ENCODE results near the gene SCGB1D1.

The SCGB1D1 gene

GRCh38 chr11:62153617-62154016, 36.4 kb upstream of the SCGB1D1 start:
- TF ChIP-seq SP1 (IDR thresholded peaks at IDR 0.05) (no peak), ZNF384 (IDR thresholded peaks at IDR 0.05) (peak; percentile 51; the same call in 1 of the 2 replicates)
- ChIA-PET POLR2A (no interaction called here), CTCF (interaction anchor here (1.0 kb wide), 1 partner anchor 10 kb away, joined by 3 read pairs; no protein-coding TSS in a partner anchor)
- no peak for DNase-seq (ENCODE audit: extremely low spot score)

GRCh38 chr11:62157603-62158002, 32.4 kb upstream of the SCGB1D1 start:
- no peak for DNase-seq (ENCODE audit: extremely low spot score)
- TF ChIP-seq SUZ12 (IDR thresholded peaks at IDR 0.05) (no peak), FOXM1 (IDR thresholded peaks at IDR 0.05; ENCODE audit: borderline replicate concordance) (no peak), CTBP1 (IDR thresholded peaks at IDR 0.05; ENCODE audit: borderline replicate concordance) (no peak), HDGF (IDR thresholded peaks at IDR 0.05; ENCODE audit: borderline replicate concordance) (no peak), ELF4 (IDR thresholded peaks at IDR 0.05) (no peak), LEF1 (IDR thresholded peaks at IDR 0.05; ENCODE audit: borderline replicate concordance) (no peak), FOXA1 (IDR thresholded peaks at IDR 0.05) (no peak), SP1 (IDR thresholded peaks at IDR 0.05) (no peak), ARNT (IDR thresholded peaks at IDR 0.05) (no peak), L3MBTL2 (conservative IDR thresholded peaks at IDR 0.05) (no peak), ZNF384 (IDR thresholded peaks at IDR 0.05) (no peak), BHLHE40 (IDR thresholded peaks at IDR 0.05; ENCODE audit: borderline replicate concordance) (no peak), FOXK2 (IDR thresholded peaks at IDR 0.05) (no peak), TARDBP (IDR thresholded peaks at IDR 0.05) (no peak)
- POLR2A ChIA-PET: no interaction called here
- CTCF ChIA-PET: no interaction called here

GRCh38 chr11:62166371-62166770, 23.6 kb upstream of the SCGB1D1 start:
- CTCF ChIA-PET: no interaction called here
- no peak for TF ChIP-seq FOXM1 (IDR thresholded peaks at IDR 0.05; ENCODE audit: borderline replicate concordance)
- TF ChIP-seq ARNT (IDR thresholded peaks at IDR 0.05): no peak
- no peak for TF ChIP-seq FOXA1 (IDR thresholded peaks at IDR 0.05)
- no peak for TF ChIP-seq ELF4 (IDR thresholded peaks at IDR 0.05)
- no peak for TF ChIP-seq HDGF (IDR thresholded peaks at IDR 0.05; ENCODE audit: borderline replicate concordance)
- no peak for TF ChIP-seq LEF1 (IDR thresholded peaks at IDR 0.05; ENCODE audit: borderline replicate concordance)
- no peak for TF ChIP-seq ZNF384 (IDR thresholded peaks at IDR 0.05)
- TF ChIP-seq CTBP1 (IDR thresholded peaks at IDR 0.05; ENCODE audit: borderline replicate concordance): no peak
- TF ChIP-seq NFRKB (IDR thresholded peaks at IDR 0.05): no peak
- TF ChIP-seq SUZ12 (IDR thresholded peaks at IDR 0.05): no peak
- no peak for TF ChIP-seq SP1 (IDR thresholded peaks at IDR 0.05)
- POLR2A ChIA-PET: no interaction called here
- DNase-seq (ENCODE audit: extremely low spot score): no peak

- ChIA-PET POLR2A (no interaction called here), CTCF (no interaction called here)
- no peak for TF ChIP-seq HDGF (IDR thresholded peaks at IDR 0.05; ENCODE audit: borderline replicate concordance)
- no peak for TF ChIP-seq FOXA1 (IDR thresholded peaks at IDR 0.05)
- TF ChIP-seq FOXM1 (IDR thresholded peaks at IDR 0.05; ENCODE audit: borderline replicate concordance): no peak
- TF ChIP-seq FOXK2 (IDR thresholded peaks at IDR 0.05): no peak
- TF ChIP-seq NFRKB (IDR thresholded peaks at IDR 0.05): no peak
- no peak for TF ChIP-seq LEF1 (IDR thresholded peaks at IDR 0.05; ENCODE audit: borderline replicate concordance)
- no peak for TF ChIP-seq L3MBTL2 (conservative IDR thresholded peaks at IDR 0.05)
- TF ChIP-seq ELF4 (IDR thresholded peaks at IDR 0.05): no peak
- no peak for TF ChIP-seq ARNT (IDR thresholded peaks at IDR 0.05)
- TF ChIP-seq PKNOX1 (IDR thresholded peaks at IDR 0.05): no peak
- no peak for TF ChIP-seq SUZ12 (IDR thresholded peaks at IDR 0.05)
- TF ChIP-seq CTBP1 (IDR thresholded peaks at IDR 0.05; ENCODE audit: borderline replicate concordance): no peak
- no peak for TF ChIP-seq SP1 (IDR thresholded peaks at IDR 0.05)
- TF ChIP-seq ZNF384 (IDR thresholded peaks at IDR 0.05): no peak
- no peak for TF ChIP-seq BHLHE40 (IDR thresholded peaks at IDR 0.05; ENCODE audit: borderline replicate concordance)
- TF ChIP-seq TARDBP (IDR thresholded peaks at IDR 0.05): no peak
- DNase-seq (ENCODE audit: extremely low spot score): no peak
Measured at GRCh38 chr11:62169448-62169847, 20.6 kb upstream of the SCGB1D1 start.

- TF ChIP-seq FOXA1 (IDR thresholded peaks at IDR 0.05) (no peak), SUZ12 (IDR thresholded peaks at IDR 0.05) (no peak), FOXK2 (IDR thresholded peaks at IDR 0.05) (no peak), TARDBP (IDR thresholded peaks at IDR 0.05) (no peak), NFRKB (IDR thresholded peaks at IDR 0.05) (no peak)
- CTCF ChIA-PET: no interaction called here
- POLR2A ChIA-PET: no interaction called here
- no peak for DNase-seq (ENCODE audit: extremely low spot score)
Measured at GRCh38 chr11:62169935-62170334, 20.1 kb upstream of the SCGB1D1 start.

- DNase-seq (ENCODE audit: extremely low spot score): peak; percentile 75
- TF ChIP-seq PKNOX1 (IDR thresholded peaks at IDR 0.05) (no peak), ELF4 (IDR thresholded peaks at IDR 0.05) (no peak), CTBP1 (IDR thresholded peaks at IDR 0.05; ENCODE audit: borderline replicate concordance) (no peak), ARNT (IDR thresholded peaks at IDR 0.05) (no peak), ZNF384 (IDR thresholded peaks at IDR 0.05) (no peak), LEF1 (IDR thresholded peaks at IDR 0.05; ENCODE audit: borderline replicate concordance) (no peak), SP1 (IDR thresholded peaks at IDR 0.05) (no peak), FOXM1 (IDR thresholded peaks at IDR 0.05; ENCODE audit: borderline replicate concordance) (no peak), NFRKB (IDR thresholded peaks at IDR 0.05) (no peak), L3MBTL2 (conservative IDR thresholded peaks at IDR 0.05) (no peak), FOXA1 (IDR thresholded peaks at IDR 0.05) (no peak), FOXK2 (IDR thresholded peaks at IDR 0.05) (no peak), SUZ12 (IDR thresholded peaks at IDR 0.05) (no peak), HDGF (IDR thresholded peaks at IDR 0.05; ENCODE audit: borderline replicate concordance) (no peak), BHLHE40 (IDR thresholded peaks at IDR 0.05; ENCODE audit: borderline replicate concordance) (no peak), TARDBP (IDR thresholded peaks at IDR 0.05) (no peak)
- CTCF ChIA-PET: interaction anchor here (0.6 to 1.5 kb wide), 6 partner anchors 13 to 804 kb away, joined by 3 to 6 read pairs (median 4); no protein-coding TSS in a partner anchor
- POLR2A ChIA-PET: no interaction called here
Measured at GRCh38 chr11:62171261-62171723, 18.7 kb upstream of the SCGB1D1 start.

- no peak for TF ChIP-seq ZNF384 (IDR thresholded peaks at IDR 0.05)
- no peak for TF ChIP-seq PKNOX1 (IDR thresholded peaks at IDR 0.05)
- TF ChIP-seq L3MBTL2 (conservative IDR thresholded peaks at IDR 0.05): no peak
- no peak for TF ChIP-seq FOXA1 (IDR thresholded peaks at IDR 0.05)
- TF ChIP-seq SUZ12 (IDR thresholded peaks at IDR 0.05): no peak
- TF ChIP-seq LEF1 (IDR thresholded peaks at IDR 0.05; ENCODE audit: borderline replicate concordance): no peak
- TF ChIP-seq TARDBP (IDR thresholded peaks at IDR 0.05): no peak
- no peak for TF ChIP-seq CTBP1 (IDR thresholded peaks at IDR 0.05; ENCODE audit: borderline replicate concordance)
- no peak for TF ChIP-seq ELF4 (IDR thresholded peaks at IDR 0.05)
- no peak for DNase-seq (ENCODE audit: extremely low spot score)
- POLR2A ChIA-PET: no interaction called here
- CTCF ChIA-PET: interaction anchor here (1.0 to 1.5 kb wide), 5 partner anchors 12 to 44 kb away, joined by 3 to 6 read pairs (median 3); no protein-coding TSS in a partner anchor
Measured at GRCh38 chr11:62172294-62172693, 17.7 kb upstream of the SCGB1D1 start.

Data from HEK293T (cell line).